ENCODE data around the gene UGT1A8.
"Not testable (repeated sequence)": the region's sequence is repeated elsewhere in the genome, so short reads cannot be mapped to it uniquely, and the experiment has no call there.

Gene UGT1A8

GRCh38 chr2:233617476-233617875 is at the start of gene UGT1A8:
UGT1A8 (plus strand) TSS chr2:233617633; CDS start chr2:233617708, 75 bp downstream.
- DNase-seq (ENCODE audit: low read depth in 3 of 3), result not testable (repeated sequence)

GRCh38 chr2:233571001-233571400 is 46.4 kb upstream of the UGT1A8 start:
- DNase-seq (ENCODE audit: low read depth in 3 of 3), result no peak

GRCh38 chr2:233571462-233571861 is 46.0 kb upstream of the UGT1A8 start:
- no peak for DNase-seq (ENCODE audit: low read depth in 3 of 3)

DNA sequence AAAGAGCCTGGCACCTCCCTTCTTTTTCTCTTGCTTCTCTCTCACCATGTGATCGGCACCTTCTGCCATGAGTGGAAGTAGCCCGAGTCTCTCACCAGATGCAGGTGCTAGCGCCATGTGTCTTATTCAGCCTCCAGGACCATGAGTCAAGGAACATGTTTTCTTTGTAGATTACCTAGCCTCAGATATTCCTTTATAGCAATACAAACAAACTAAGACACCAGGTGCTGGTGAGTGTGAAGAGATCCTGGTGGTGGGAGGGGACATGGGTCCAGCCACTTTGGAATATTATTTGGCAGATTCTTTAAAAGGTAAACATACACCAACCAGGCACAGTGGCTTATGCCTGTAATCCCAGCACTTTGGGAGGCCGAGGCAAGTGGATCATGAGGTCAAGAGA is 45.0 kb upstream of the UGT1A8 start:
- no peak for DNase-seq (ENCODE audit: low read depth in 3 of 3)

DNA sequence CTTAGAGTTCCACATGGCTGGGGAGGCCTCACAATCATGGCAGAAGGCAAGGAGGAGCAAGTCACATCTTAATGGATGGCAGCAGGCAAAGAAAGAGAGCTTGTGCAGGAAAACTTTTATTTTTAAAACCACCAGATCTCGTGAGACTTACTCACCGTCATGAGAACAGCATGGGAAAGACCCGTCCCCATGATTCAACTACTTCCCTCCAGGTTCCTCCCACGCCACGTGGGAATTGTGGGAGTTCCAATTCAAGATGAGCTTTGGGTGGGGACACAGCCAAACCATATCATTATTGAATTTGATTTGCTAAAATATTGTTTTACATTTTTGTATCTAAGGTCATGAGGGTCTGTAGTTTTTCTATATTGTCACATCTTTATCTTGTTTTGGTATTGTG is 40.1 kb upstream of the UGT1A8 start:
- not testable (repeated sequence) for DNase-seq (ENCODE audit: low read depth in 3 of 3)

DNA sequence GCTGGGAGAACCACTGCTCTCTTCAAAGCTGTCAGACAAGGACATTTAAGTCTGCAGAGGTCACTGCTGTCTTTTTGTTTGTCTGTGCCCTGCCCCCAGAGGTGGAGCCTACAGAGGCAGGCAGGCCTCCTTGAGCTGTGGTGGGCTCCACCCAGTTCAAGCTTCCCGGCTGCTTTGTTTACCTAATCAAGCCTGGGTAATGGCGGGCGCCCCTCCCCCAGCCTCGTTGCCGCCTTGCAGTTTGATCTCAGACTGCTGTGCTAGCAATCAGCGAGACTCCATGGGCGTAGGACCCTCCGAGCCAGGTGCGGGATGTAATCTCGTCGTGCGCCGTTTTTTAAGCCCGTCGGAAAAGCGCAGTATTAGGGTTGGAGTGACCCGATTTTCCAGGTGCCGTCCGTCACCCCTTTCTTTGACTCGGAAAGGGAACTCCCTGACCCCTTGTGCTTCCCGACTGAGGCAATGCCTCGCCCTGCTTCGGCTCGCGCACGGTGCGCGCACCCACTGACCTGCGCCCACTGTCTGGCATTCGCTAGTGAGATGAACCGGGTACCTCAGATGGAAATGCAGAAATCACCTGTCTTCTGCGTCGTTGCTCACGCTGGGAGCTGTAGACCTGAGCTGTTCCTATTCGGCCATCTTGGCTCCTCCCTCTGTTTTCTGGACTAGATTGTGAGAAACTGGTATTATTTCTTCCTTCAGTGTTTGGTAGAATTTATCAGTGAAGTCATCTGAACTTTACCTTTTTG is 34.0 kb upstream of the UGT1A8 start:
- DNase-seq (ENCODE audit: low read depth in 3 of 3), result not testable (repeated sequence)

- DNase-seq (ENCODE audit: low read depth in 3 of 3), result no peak
Measured at GRCh38 chr2:233584210-233584609, 33.2 kb upstream of the UGT1A8 start.

- DNase-seq (ENCODE audit: low read depth in 3 of 3), result no peak
Measured at GRCh38 chr2:233588400-233588799, 29.0 kb upstream of the UGT1A8 start.

- not testable (repeated sequence) for DNase-seq (ENCODE audit: low read depth in 3 of 3)
Measured at GRCh38 chr2:233592706-233593105, 24.7 kb upstream of the UGT1A8 start.

DNA sequence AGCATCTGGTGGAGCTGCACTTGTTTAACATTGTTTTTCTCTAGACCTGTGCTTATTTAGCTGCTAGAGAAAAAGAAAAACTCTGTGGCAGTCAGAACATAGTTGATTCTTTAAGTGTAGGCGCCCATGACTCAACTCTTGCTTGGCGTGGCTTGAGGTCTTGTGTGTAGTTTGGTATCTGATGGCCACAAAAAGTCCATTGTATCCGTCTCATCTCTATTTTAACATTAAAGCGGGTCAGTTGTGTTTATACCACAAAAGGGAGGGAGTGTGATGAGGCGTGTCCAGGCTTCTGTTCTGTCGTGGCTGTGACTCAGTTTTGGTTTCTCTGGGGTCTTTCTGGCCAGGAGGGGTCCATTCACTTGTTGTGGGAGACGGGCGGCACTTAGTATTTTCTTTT is 24.2 kb upstream of the UGT1A8 start:
- DNase-seq (ENCODE audit: low read depth in 3 of 3), result no peak

GRCh38 chr2:233597522-233597921 is 19.9 kb upstream of the UGT1A8 start:
- no peak for DNase-seq (ENCODE audit: low read depth in 3 of 3)

GRCh38 chr2:233598952-233599351 is 18.5 kb upstream of the UGT1A8 start:
- no peak for DNase-seq (ENCODE audit: low read depth in 3 of 3)

- DNase-seq (ENCODE audit: low read depth in 3 of 3), result no peak
Measured at GRCh38 chr2:233600386-233600785, 17.0 kb upstream of the UGT1A8 start.

DNA sequence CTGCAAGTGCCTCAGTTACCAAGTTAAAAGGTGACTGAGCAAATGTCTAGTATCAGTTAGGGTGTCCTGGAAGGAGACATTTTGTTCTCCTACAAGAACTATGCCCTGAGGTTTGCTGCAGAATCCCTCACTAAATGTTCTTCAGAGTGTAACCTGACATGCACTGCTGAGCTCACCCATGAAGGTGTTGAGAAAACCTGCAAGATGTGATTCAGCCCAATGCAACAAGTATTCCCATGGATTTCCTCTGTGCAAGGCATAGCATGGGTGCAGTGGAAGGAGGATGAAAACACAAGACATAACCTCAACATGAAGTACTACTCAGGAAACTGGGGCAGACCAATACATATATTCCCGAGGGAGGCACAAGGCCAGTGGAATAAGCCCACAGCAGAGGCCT is 15.4 kb upstream of the UGT1A8 start:
- DNase-seq (ENCODE audit: low read depth in 3 of 3), result no peak

DNA sequence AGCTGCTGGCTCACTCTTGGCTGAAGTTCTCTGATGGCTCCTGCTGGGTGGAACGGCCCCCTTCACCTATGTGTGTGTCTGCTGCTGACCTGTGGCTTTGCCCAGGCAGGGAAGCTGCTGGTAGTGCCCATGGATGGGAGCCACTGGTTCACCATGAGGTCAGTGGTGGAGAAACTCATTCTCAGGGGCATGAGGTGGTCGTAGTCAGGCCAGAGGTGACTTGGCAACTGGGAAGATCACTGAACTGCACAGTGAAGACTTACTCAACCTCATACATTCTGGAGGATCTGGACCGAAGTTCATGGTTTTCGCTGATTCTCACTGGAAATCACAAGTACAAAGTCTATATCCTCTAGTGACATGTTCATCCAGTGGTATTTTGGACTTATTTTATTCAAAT is 13.9 kb upstream of the UGT1A8 start:
- no peak for DNase-seq (ENCODE audit: low read depth in 3 of 3)

DNA sequence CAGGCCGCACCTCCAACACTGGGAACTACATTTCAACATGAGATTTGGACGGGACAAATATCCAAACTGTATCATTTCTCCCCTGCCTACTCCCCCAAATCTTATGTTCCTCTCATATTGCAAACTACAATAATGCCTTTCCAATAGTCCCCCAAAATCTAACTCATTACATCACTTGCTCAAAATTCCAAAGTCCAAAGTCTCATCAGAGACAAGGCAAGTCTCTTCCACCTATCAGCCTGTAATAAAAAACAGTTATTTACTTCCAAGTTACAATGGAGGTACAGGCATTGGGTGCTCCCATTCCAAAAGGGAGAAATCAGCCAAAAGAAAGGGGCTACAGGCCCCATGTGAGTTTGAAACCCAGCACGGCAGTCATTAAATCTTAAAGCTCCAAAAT is 12.6 kb upstream of the UGT1A8 start:
- DNase-seq (ENCODE audit: low read depth in 3 of 3), result no peak

DNA sequence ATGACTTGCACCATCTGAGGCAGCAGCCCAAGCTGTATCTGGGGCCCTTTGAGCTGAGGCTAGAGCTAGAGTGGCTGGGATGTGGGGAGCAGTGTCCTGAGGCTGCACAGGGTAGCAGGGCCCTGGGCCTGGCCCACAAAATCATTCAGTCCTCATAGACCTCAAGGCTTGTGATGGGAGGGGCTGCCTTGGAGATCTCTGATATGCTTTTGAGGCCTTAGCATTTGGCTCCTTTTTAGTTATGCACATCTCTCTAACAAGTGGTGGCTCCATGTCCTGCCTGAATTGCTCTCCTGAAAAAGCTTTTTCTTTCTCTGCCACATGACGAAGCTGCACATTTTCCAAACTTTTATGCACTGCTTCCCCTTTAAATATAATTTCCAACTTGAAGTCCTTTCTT is 11.8 kb upstream of the UGT1A8 start:
- DNase-seq (ENCODE audit: low read depth in 3 of 3), result no peak

DNA sequence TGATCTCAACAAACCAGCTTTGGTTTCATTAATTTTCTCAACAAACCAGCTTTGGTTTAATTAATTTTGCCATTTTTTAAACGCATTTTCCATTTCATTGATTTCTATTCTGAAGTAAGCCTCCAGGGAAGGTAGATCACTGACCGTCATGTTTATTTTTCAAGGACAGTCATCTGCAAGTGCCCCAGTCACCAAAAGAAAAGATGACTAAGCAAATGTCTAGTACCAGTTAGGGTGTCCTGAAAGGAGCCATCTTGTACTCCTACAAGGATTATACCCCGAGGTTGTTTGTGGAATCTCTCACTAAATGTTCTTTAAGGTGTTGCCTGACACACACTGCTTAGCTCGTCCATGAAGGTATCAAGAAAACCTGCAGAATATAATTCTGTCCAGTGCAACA is 6.1 kb upstream of the UGT1A8 start:
- no peak for DNase-seq (ENCODE audit: low read depth in 3 of 3)

DNA sequence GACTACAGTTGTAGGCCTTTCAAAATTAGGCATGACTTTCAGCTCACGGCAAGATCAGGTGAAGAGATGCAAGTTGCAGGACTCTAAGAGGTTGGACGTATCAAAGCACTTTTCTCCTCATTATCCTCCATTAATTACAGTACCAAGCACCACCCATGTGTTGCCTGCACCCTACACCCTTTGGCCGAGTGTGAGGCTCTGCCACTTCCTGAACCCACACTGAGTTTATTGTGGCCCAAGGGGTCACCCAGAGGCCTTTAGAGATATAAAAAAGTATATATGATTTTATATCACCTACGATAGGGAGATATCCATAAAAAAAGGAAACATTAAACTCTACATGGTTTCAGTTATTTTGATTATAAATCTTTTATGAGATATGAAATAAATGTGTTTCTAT is 2.8 kb downstream of the UGT1A8 start:
- DNase-seq (ENCODE audit: low read depth in 3 of 3), result no peak

GRCh38 chr2:233621863-233622262 is 4.4 kb downstream of the UGT1A8 start:
- not testable (repeated sequence) for DNase-seq (ENCODE audit: low read depth in 3 of 3)

GRCh38 chr2:233627331-233628025 is 10.0 kb downstream of the UGT1A8 start:
- DNase-seq (ENCODE audit: low read depth in 3 of 3), result no peak

- DNase-seq (ENCODE audit: low read depth in 3 of 3), result not testable (repeated sequence)
Measured at GRCh38 chr2:233636306-233636705, 18.9 kb downstream of the UGT1A8 start, which contains the start of gene UGT1A10. UGT1A10 (plus strand) TSS chr2:233636448; CDS start chr2:233636523, 75 bp downstream.

DNA sequence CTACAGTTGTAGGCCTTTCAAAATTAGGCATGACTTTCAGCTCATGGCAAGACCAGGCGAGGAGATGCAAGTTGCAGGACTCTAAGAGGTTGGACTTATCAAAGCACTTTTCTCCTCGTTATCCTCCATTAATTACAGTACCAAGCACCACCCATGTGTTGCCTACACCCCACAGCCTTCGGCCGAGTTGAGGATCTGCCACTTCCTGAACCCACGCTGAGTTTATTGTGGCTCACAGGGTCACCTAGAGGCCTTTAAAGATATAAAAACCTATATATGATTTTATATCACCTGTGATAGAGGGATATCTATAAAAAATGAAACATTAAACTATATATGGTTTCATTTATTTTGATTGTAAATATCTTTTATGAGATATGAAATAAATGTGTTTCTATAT is 21.4 kb downstream of the UGT1A8 start:
- no peak for DNase-seq (ENCODE audit: low read depth in 3 of 3)
